NB4 (cell line): Measurements from ENCODE around the gene HTT.

Source experiments
- DNase-seq: peaks from one replicate; pipeline ENCODE4 v3.0.0; 2010; ENCODE audit warnings: low read depth
- H3K4me3 ChIP-seq: one replicate; pipeline ENCODE4 v1.5.1; 2011; ENCODE audit warnings: mild to moderate bottlenecking, low read depth, low read length, moderate library complexity
- MYC ChIP-seq: IDR thresholded peaks from 2 replicates; pipeline ENCODE4 v1.6.1; 2011; ENCODE audit warnings: low read depth, low read length
- POLR2A ChIP-seq: IDR thresholded peaks from 2 replicates; pipeline ENCODE4 v1.6.1; 2011; ENCODE audit warnings: mild to moderate bottlenecking; ENCODE audit not compliant: insufficient read length; ENCODE audit errors: extremely low read depth
- TF ChIP-seq, protein P1 (sequence below): IDR thresholded peaks from one replicate; pipeline ENCODE4 v1.5.1; 2012; ENCODE audit warnings: low read depth, low read length
- TF ChIP-seq, protein P2 (sequence below): IDR thresholded peaks from 2 replicates; pipeline ENCODE4 v1.6.1; 2011; ENCODE audit warnings: low read depth, low read length

HTT gene

GRCh38 chr4:3285558-3286334 lies 211.3 kb downstream of the HTT start:
- TF ChIP-seq, protein P1, sequence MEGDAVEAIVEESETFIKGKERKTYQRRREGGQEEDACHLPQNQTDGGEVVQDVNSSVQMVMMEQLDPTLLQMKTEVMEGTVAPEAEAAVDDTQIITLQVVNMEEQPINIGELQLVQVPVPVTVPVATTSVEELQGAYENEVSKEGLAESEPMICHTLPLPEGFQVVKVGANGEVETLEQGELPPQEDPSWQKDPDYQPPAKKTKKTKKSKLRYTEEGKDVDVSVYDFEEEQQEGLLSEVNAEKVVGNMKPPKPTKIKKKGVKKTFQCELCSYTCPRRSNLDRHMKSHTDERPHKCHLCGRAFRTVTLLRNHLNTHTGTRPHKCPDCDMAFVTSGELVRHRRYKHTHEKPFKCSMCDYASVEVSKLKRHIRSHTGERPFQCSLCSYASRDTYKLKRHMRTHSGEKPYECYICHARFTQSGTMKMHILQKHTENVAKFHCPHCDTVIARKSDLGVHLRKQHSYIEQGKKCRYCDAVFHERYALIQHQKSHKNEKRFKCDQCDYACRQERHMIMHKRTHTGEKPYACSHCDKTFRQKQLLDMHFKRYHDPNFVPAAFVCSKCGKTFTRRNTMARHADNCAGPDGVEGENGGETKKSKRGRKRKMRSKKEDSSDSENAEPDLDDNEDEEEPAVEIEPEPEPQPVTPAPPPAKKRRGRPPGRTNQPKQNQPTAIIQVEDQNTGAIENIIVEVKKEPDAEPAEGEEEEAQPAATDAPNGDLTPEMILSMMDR: no peak
- TF ChIP-seq POLR2A: no peak
- no peak for TF ChIP-seq MYC
- TF ChIP-seq, protein P2, sequence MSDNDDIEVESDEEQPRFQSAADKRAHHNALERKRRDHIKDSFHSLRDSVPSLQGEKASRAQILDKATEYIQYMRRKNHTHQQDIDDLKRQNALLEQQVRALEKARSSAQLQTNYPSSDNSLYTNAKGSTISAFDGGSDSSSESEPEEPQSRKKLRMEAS: no peak; the same call in 1 of the 2 replicates
- DNase-seq: peak; percentile 98
- H3K4me3 ChIP-seq: peak overlapping the region; percentile 71

GRCh38 chr4:3286335-3287175 lies 212.1 kb downstream of the HTT start:
- TF ChIP-seq POLR2A: no peak
- TF ChIP-seq MYC: 0 out of 2 replicates have a peak, but pooled peaks have one; percentile 42
- TF ChIP-seq, protein P2: 0 out of 2 replicates have a peak, but pooled peaks have one; percentile 49
- TF ChIP-seq, protein P1: no peak
- DNase-seq: no peak
- peak overlapping the region; percentile 71 for H3K4me3 ChIP-seq

DNA sequence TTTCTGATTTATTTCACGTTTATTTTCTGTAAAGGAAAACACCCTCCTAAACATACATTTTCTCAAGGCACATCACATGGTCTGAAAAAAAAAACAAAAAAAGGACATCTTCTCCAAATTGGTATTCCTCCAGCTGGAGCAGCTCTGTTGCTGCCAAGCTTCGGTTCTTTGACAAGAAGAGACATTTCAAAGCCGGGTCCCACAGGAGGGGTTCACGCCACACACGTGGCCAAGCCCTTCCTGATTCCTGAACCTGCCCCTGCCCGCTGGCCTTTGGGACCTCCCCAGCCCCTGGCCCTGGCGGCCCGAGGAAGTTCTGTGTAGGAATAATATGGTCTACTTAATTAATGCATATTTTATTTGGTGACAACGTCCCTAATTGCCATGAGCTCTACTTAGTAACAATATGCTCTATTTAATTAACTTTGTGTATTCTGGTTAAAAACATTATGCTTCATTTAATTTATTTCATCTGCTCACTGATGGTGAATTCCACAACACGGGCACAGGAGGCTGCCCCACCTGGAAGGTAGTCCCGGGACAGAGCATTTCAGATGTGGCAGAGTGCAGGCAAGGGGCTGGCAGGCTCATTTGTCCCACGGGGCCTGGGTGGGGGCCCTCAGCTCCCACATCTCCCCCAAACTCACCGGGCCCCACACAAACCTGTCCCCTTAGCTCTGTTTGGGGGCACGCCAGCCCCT lies 212.9 kb downstream of the HTT start:
- DNase-seq: no peak
- TF ChIP-seq MYC: no peak
- TF ChIP-seq, protein P2: no peak
- TF ChIP-seq, protein P1: no peak
- no peak for TF ChIP-seq POLR2A
- peak overlapping the region; percentile 71 for H3K4me3 ChIP-seq

DNA sequence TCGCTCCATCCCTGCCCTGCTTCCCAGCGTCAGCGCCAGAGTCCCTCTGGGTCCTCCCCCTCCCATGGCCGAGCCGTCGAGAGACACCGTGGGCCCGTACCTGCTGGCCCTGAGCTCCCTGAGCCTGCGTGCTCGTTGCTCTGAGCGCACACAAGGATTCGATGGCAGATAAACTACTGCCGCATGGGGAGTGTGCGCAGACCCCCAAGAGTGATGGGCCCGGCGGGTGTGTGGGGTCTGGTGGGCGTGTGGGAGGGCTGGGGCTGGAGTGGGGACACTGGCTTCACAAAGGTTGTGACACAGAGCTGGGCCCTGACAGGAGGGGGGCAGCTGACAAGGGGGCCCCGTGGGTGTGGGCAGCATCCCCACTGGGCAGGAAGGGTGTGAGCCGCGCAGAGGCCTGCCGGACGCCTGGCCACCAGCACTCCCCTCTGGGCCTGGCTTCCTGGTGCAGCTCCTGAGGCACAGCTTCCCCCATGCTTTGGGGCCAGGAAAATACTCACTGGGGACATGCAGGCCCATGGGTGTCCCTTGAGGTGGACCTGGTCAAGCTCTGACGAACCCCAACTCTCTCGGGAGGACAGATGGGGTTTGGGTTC lies 213.6 kb downstream of the HTT start:
- TF ChIP-seq, protein P1: no peak
- TF ChIP-seq, protein P2: no peak
- no peak for TF ChIP-seq MYC
- TF ChIP-seq POLR2A: no peak
- H3K4me3 ChIP-seq: no peak overlapping the region
- DNase-seq: no peak

DNA sequence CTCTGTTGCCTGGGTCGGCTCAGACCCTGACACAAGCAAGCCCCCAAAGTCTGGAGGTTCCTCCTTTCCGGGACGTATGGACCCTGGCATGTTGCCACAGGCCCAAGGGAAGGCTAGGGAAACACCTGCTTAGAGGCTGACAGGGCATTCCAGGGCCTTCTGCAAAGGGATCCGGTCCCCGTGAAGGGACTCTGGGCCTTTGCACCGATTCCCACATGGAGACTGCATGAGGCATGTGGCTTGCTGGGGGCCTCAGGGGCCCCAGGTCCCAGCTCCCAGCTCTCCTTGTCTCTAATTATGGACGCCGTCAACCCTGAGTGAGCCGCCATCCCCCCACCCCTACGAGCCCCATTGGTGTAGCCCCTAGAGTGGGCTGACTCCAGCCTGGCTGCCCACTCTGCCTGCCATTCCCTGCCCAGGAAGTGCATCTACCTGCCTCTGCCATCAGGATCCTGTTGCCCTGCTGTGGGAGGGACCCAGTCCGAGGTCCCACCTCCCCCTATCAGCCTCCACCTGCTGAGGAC lies 214.2 kb downstream of the HTT start:
- no peak for DNase-seq
- no peak overlapping the region for H3K4me3 ChIP-seq
- TF ChIP-seq MYC (no peak), POLR2A (no peak)
- TF ChIP-seq, protein P2: no peak
- TF ChIP-seq, protein P1: no peak
